HCT116 (cell line): ENCODE data around the gene SOS1. TPM values are rescaled to one million over a fixed set of nuclear protein-coding genes. Genes with fewer than 3 reads are reported as not detected.

ENCODE experiments used
- ATAC-seq: fragments of 200-7000 bp; cut with Tn5 transposase; 2 replicates; pipeline ENCODE4 v1.9.1; 2020; ENCODE audit warnings: mild to moderate bottlenecking, moderate library complexity
- BruUV-seq: library from RNA; stranded (reverse); fragments of 400-500 nt; replicated peaks from 2 replicates; lab custom pipeline; 2021; lab: Mats Ljungman, UMichigan
- CTCF ChIA-PET: fragments of 300-600 bp; sonication (Branson Sonifier 250); formaldehyde crosslinking; loops from one replicate; lab custom pipeline; 2021; ENCODE audit warnings: antibody characterized with exemption; lab: Charles Lee
- POLR2A ChIA-PET: fragments of 300-600, 350-600 bp; sonication (Branson Sonifier 250); formaldehyde crosslinking; loops from one replicate; lab custom pipeline; 2021; ENCODE audit warnings: antibody characterized with exemption; lab: Charles Lee
- RAD21 ChIA-PET, 2 experiments: fragments of 300-600 bp; sonication (Branson Sonifier 250); formaldehyde crosslinking; loops; one replicate each; lab custom pipeline; 2023; ENCODE audit warnings: low total read pairs in 2 of 2; ENCODE audit not compliant: uncharacterized antibody in 2 of 2, unreplicated experiment in 2 of 2, low non-redundant PET in 1 of 2; lab: Charles Lee
- DNase-seq: peaks from one replicate; pipeline ENCODE4 v3.0.0-alpha.2; 2010; ENCODE audit warnings: low read depth, low spot score
- H2AFZ ChIP-seq: fragments of 200-600 bp; shearing (Covaris generic), sonication (generic); 2 replicates; pipeline ENCODE4 v1.6.1; 2017; ENCODE audit warnings: low read depth, mixed run types, mixed read lengths, antibody characterized with exemption, low read length; ENCODE audit not compliant: poor library complexity, severe bottlenecking
- H3K27ac ChIP-seq: 2 replicates; pipeline ENCODE4 v1.5.1; 2012; ENCODE audit warnings: low read depth, low read length
- H3K27me3 ChIP-seq: fragments of 200-600 bp; sonication (generic); 2 replicates; pipeline ENCODE4 v1.6.1; 2016; ENCODE audit warnings: mixed run types, low read length, mixed read lengths; ENCODE audit not compliant: insufficient read depth
- H3K36me3 ChIP-seq, 2 experiments: fragments of 200-500 bp in 1 of 2; fragments of 200-600 bp in 1 of 2; sonication (Bioruptor generic) in 1 of 2; sonication (generic) in 1 of 2; 2 replicates each; pipeline versions ENCODE4 v1.5.1 to v1.6.1; 2014 to 2016; ENCODE audit warnings: low read length in 2 of 2, inconsistent platforms in 1 of 2, mixed read lengths in 1 of 2, mixed run types in 1 of 2; ENCODE audit not compliant: insufficient read depth in 2 of 2, control insufficient read depth in 1 of 2
- H3K4me1 ChIP-seq, 2 experiments: fragments of 200-600 bp in 1 of 2; sonication (generic) in 1 of 2; 2 replicates each; pipeline versions ENCODE4 v1.5.1 to v1.6.1; 2012 to 2017; ENCODE audit warnings: low read length in 2 of 2, inconsistent platforms in 1 of 2, mild to moderate bottlenecking in 1 of 2, mixed read lengths in 1 of 2, mixed run types in 1 of 2, moderate library complexity in 1 of 2; ENCODE audit not compliant: insufficient read depth in 2 of 2, control insufficient read depth in 1 of 2
- H3K4me2 ChIP-seq: fragments of 200-600 bp; sonication (generic); 2 replicates; pipeline ENCODE4 v1.6.1; 2017; ENCODE audit warnings: mixed run types, low read length, mixed read lengths
- H3K4me3 ChIP-seq, 2 experiments: fragments of 200-600 bp in 1 of 2; sonication (generic) in 1 of 2; replicated peaks in 1 of 2; 2 replicates each; pipeline ENCODE4 v1.5.1; 2011 to 2016; ENCODE audit warnings: low read length in 2 of 2, control low read depth in 1 of 2, low read depth in 1 of 2, mild to moderate bottlenecking in 1 of 2, mixed read lengths in 1 of 2, mixed run types in 1 of 2
- H3K79me2 ChIP-seq: fragments of 200-600 bp; sonication (generic); 2 replicates; pipeline ENCODE4 v1.6.1; 2017; ENCODE audit warnings: mild to moderate bottlenecking, mixed run types, low read length, moderate library complexity, mixed read lengths; ENCODE audit not compliant: insufficient read depth
- H3K9ac ChIP-seq: fragments of 200-600 bp; sonication (generic); 2 replicates; pipeline ENCODE4 v1.6.1; 2016; ENCODE audit warnings: low read length, mixed read lengths
- H3K9me2 ChIP-seq: fragments of 200-600 bp; sonication (generic), shearing (Covaris generic); 2 replicates; pipeline ENCODE4 v1.6.1; 2017; ENCODE audit warnings: mixed run types, mild to moderate bottlenecking, moderate library complexity; ENCODE audit not compliant: insufficient read depth
- H3K9me3 ChIP-seq, 2 experiments: fragments of 200-500 bp in 1 of 2; fragments of 200-600 bp in 1 of 2; sonication (Bioruptor generic) in 1 of 2; sonication (generic) in 1 of 2; 2 replicates each; pipeline ENCODE4 v1.6.1; 2014 to 2017; ENCODE audit warnings: low read length in 2 of 2, mixed read lengths in 2 of 2, inconsistent platforms in 1 of 2, low read depth in 1 of 2, mild to moderate bottlenecking in 1 of 2, mixed run types in 1 of 2, moderate library complexity in 1 of 2; ENCODE audit not compliant: control insufficient read depth in 1 of 2, insufficient read depth in 1 of 2
- H4K20me1 ChIP-seq: fragments of 200-600 bp; sonication (generic), shearing (Covaris generic); 2 replicates; pipeline ENCODE4 v1.6.1; 2017; ENCODE audit warnings: mixed run types, mild to moderate bottlenecking, moderate library complexity; ENCODE audit not compliant: insufficient read depth
- EZH2phosphoT487 ChIP-seq: fragments of 200-600 bp; IDR thresholded peaks from 2 replicates; pipeline ENCODE4 v1.6.1; 2018; ENCODE audit warnings: antibody characterized with exemption, borderline replicate concordance
- FOSL1 ChIP-seq: IDR thresholded peaks from 2 replicates; pipeline ENCODE4 v1.6.1; 2012; ENCODE audit warnings: low read depth
- RAD21 ChIP-seq: IDR thresholded peaks from 2 replicates; pipeline ENCODE4 v1.6.1; 2012; ENCODE audit warnings: low read depth, mild to moderate bottlenecking
- SP1 ChIP-seq: IDR thresholded peaks from 2 replicates; pipeline ENCODE4 v1.6.1; 2012; ENCODE audit warnings: low read depth
- TCF7L2 ChIP-seq: IDR thresholded peaks from 2 replicates; pipeline ENCODE4 v1.7.0; 2011; ENCODE audit warnings: borderline replicate concordance, inconsistent platforms; ENCODE audit not compliant: insufficient read depth, insufficient read length; ENCODE audit errors: extremely low read depth
- YY1 ChIP-seq: IDR thresholded peaks from 2 replicates; pipeline ENCODE4 v1.6.1; 2011; ENCODE audit warnings: low read length, low read depth, moderate library complexity, mild to moderate bottlenecking; ENCODE audit not compliant: insufficient replicate concordance; ENCODE audit errors: extremely low read depth
- intact Hi-C: fragments of 100-400 bp; cut with micrococcal nuclease; formaldehyde crosslinking; loops from 2 replicates; pipeline ENCODE4 v1.10.0; 2022
- total RNA-seq: library from RNA; stranded (reverse); gene quantifications from one replicate; pipeline ENCODE4 v1.2.1, GENCODE V29; 2021; ENCODE audit not compliant: unreplicated experiment
- TF ChIP-seq, protein P1 (sequence below): IDR thresholded peaks from 2 replicates; pipeline ENCODE4 v1.6.1; 2012
- TF ChIP-seq, protein P2 (sequence below), 3 experiments: fragments of 200-600 bp in 1 of 3; sonication (generic) in 1 of 3; IDR thresholded peaks in 2 of 3; conservative IDR thresholded peaks in 1 of 3; 2 replicates each; pipeline ENCODE4 v1.5.1; 2012 to 2017; ENCODE audit warnings: low read depth in 2 of 3, low read length in 2 of 3, antibody characterized with exemption in 1 of 3, borderline replicate concordance in 1 of 3, control low read depth in 1 of 3, mild to moderate bottlenecking in 1 of 3, mixed read lengths in 1 of 3, mixed run types in 1 of 3, moderate library complexity in 1 of 3; ENCODE audit not compliant: insufficient read depth in 1 of 3

SOS1 gene
- total RNA-seq, 1 experiment from 2014 or later = 19.4 TPM

- TF ChIP-seq TCF7L2 = no peak
These were observed 29.3 kb downstream of the SOS1 start (continued) for GRCh38 chr2:39091543-39091942.

DNA sequence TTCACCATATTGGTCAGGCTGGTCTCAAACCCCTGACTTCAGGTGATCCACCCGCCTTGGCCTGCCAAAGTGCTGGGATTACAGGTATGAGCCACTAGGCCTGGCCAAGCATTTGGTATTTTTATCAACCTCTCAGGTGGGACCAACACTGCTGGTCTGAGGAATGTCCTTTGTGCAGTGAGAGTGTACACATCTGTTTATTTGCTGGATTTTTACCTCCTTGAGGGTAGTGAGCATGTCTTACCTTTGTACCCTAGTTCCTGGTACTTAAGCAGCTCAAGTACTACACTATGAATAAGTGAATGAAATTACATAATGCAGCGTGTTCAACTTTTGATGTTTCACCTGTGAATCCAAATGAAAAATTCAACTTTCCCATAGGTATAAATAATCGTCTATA is 29.8 kb downstream of the SOS1 start:
- ATAC-seq (no peak), DNase-seq (no peak)
- Histone ChIP-seq H2AFZ (no peak overlapping the region), H3K4me2 (no peak overlapping the region), H3K4me3 (no peak overlapping the region), H3K36me3 (no peaks in the 10 kb centered on the region), H3K9ac (no peak overlapping the region), H3K4me1 (no peaks in the 10 kb centered on the region), H3K9me3 (no peaks in the 10 kb centered on the region)
- BruUV-seq = no TSS peak
- ChIA-PET CTCF (no interaction called here), RAD21 (no interaction called here), POLR2A (no interaction called here)
- no peak for TF ChIP-seq EZH2phosphoT487
- no peak for TF ChIP-seq RAD21
- TF ChIP-seq SP1 = no peak
- TF ChIP-seq, all 23 proteins: peak for 0
- intact Hi-C loops = no loop called here
- no peak overlapping the region for H3K27ac ChIP-seq
- H3K27me3 ChIP-seq = no peaks in the 10 kb centered on the region
- peaks cover 39% of the 10 kb centered on the region for H3K79me2 ChIP-seq
- H3K9me2 ChIP-seq = no peaks in the 10 kb centered on the region
- peaks cover 5% of the 10 kb centered on the region; the same call in 1 of the 2 replicates for H4K20me1 ChIP-seq

GRCh38 chr2:39080152-39080551 is 40.7 kb downstream of the SOS1 start:
- no peak overlapping the region for H3K27ac ChIP-seq
- H3K36me3 ChIP-seq = no peaks in the 10 kb centered on the region
- no peaks in the 10 kb centered on the region for H3K9me2 ChIP-seq
- H4K20me1 ChIP-seq = no peaks in the 10 kb centered on the region; the same call in 1 of the 2 replicates
- no peaks in the 10 kb centered on the region for H3K27me3 ChIP-seq
- intact Hi-C loops = no loop called here
- DNase-seq (no peak), ATAC-seq (no peak)
- no peak overlapping the region for H3K9ac ChIP-seq
- no peak overlapping the region for H3K4me2 ChIP-seq
- H3K9me3 ChIP-seq = no peaks in the 10 kb centered on the region
- no TSS peak for BruUV-seq
- H3K4me1 ChIP-seq = no peaks in the 10 kb centered on the region
- RAD21 ChIA-PET = no interaction called here
- no peak overlapping the region for H3K4me3 ChIP-seq
- H3K79me2 ChIP-seq = peaks cover 51% of the 10 kb centered on the region
- H2AFZ ChIP-seq = no peak overlapping the region
- CTCF ChIA-PET = no interaction called here
- TF ChIP-seq, protein P1, sequence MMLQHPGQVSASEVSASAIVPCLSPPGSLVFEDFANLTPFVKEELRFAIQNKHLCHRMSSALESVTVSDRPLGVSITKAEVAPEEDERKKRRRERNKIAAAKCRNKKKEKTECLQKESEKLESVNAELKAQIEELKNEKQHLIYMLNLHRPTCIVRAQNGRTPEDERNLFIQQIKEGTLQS = no peak
- no peak for TF ChIP-seq RAD21
- TF ChIP-seq SP1 = no peak
- TF ChIP-seq YY1 = no peak
- TF ChIP-seq FOSL1 = no peak
- TF ChIP-seq, protein P2, sequence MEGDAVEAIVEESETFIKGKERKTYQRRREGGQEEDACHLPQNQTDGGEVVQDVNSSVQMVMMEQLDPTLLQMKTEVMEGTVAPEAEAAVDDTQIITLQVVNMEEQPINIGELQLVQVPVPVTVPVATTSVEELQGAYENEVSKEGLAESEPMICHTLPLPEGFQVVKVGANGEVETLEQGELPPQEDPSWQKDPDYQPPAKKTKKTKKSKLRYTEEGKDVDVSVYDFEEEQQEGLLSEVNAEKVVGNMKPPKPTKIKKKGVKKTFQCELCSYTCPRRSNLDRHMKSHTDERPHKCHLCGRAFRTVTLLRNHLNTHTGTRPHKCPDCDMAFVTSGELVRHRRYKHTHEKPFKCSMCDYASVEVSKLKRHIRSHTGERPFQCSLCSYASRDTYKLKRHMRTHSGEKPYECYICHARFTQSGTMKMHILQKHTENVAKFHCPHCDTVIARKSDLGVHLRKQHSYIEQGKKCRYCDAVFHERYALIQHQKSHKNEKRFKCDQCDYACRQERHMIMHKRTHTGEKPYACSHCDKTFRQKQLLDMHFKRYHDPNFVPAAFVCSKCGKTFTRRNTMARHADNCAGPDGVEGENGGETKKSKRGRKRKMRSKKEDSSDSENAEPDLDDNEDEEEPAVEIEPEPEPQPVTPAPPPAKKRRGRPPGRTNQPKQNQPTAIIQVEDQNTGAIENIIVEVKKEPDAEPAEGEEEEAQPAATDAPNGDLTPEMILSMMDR (IDR thresholded peaks at IDR 0.05 in 2 of 3, conservative IDR thresholded peaks at IDR 0.05 in 1 of 3; ENCODE audit: borderline replicate concordance in 1 of 3, insufficient read depth in 1 of 3, low read depth in 2 of 3, low read length in 2 of 3) = no peak
- TF ChIP-seq, all 23 proteins: peak for 0
- POLR2A ChIA-PET = no interaction called here
